GM21529 (cell line): ENCODE data around the gene CFAP74.
"Not testable (repeated sequence)": the region's sequence is repeated elsewhere in the genome, so short reads cannot be mapped to it uniquely, and the experiment has no call there.

Experiments used
- ATAC-seq: cut with Tn5 transposase; IDR thresholded peaks from one replicate; pipeline ENCODE4 v1.9.1; 2021; ENCODE audit not compliant: unreplicated experiment

Gene CFAP74

GRCh38 chr1:1899967-1900327, 103.6 kb downstream of the CFAP74 start:
- no peak for ATAC-seq

- no peak for ATAC-seq
These were observed 104.2 kb downstream of the CFAP74 start for GRCh38 chr1:1899266-1899966.

GRCh38 chr1:1898246-1898933, 105.2 kb downstream of the CFAP74 start:
- ATAC-seq: no peak

- ATAC-seq: no peak
These were observed 107.9 kb downstream of the CFAP74 start for GRCh38 chr1:1895456-1896336.

- no peak for ATAC-seq
These were observed 108.5 kb downstream of the CFAP74 start for GRCh38 chr1:1895060-1895418.

GRCh38 chr1:1894354-1895059, 109.1 kb downstream of the CFAP74 start:
- ATAC-seq: no peak

- no peak for ATAC-seq
These were observed 109.6 kb downstream of the CFAP74 start for GRCh38 chr1:1893997-1894353.

GRCh38 chr1:1893291-1893985, 110.1 kb downstream of the CFAP74 start:
- no peak for ATAC-seq

- no peak for ATAC-seq
These were observed 110.8 kb downstream of the CFAP74 start for GRCh38 chr1:1892763-1893120.

GRCh38 chr1:1892079-1892762, 111.4 kb downstream of the CFAP74 start:
- ATAC-seq: no peak

GRCh38 chr1:1891349-1892078, 112.1 kb downstream of the CFAP74 start:
- ATAC-seq: peak; percentile 31

GRCh38 chr1:1890506-1891348, 112.9 kb downstream of the CFAP74 start, which contains the start of gene GNB1:
Gene GNB1, minus strand, starts transcription at chr1:1891087. Its CDS starts 65,634 bp downstream, at chr1:1825453.
- ATAC-seq: peak; percentile 64

- peak; percentile 33 for ATAC-seq
These were observed 113.6 kb downstream of the CFAP74 start for GRCh38 chr1:1889847-1890505.

GRCh38 chr1:1889090-1889750, 114.4 kb downstream of the CFAP74 start:
- ATAC-seq: no peak

GRCh38 chr1:1883890-1884289, 119.7 kb downstream of the CFAP74 start:
- ATAC-seq: not testable (repeated sequence)

- ATAC-seq: no peak
These were observed 120.3 kb downstream of the CFAP74 start for GRCh38 chr1:1883092-1883873.

- ATAC-seq: no peak
These were observed 121.9 kb downstream of the CFAP74 start for GRCh38 chr1:1881727-1882126.
